Measurements from ENCODE around the gene DLG2. TPM values are rescaled to one million over a fixed set of nuclear protein-coding genes. Genes with fewer than 3 reads are reported as not detected.

DLG2 gene
- total and polyA plus RNA-seq, 2 of the 4 experiments (the other 2 are of a cell fraction), result 0.31 to 0.36 TPM

DNA sequence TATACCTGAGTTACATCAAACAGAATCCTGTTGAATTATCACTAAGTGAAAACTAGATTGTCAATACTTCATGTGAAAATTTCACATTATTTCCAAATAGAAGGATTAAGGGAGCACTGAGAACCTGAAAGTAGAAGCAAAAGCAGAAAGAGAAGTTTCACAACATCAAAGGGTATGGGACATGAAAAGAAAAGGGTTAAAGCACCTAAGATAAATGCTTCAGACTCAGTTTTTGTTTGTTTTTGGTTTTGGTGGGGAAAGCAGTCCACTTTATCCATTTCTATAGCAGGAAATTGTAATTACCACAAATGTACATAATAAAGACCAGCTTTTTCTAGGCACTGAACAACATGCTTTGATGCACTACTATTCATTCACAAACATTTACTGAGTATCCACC is 1271.2 kb downstream of the DLG2 start:
- dilution Hi-C loops (cut with HindIII; ENCODE audit: low sequenced_read_pairs, unreplicated experiment), result no loop called here

More for the DNA sequence above, 1271.2 kb downstream of the DLG2 start:
- no peak overlapping the region for H4K8ac ChIP-seq (ENCODE audit: low read depth in 2 of 2, low read length in 2 of 2)
- intact Hi-C loops (cut with micrococcal nuclease), result no loop called here
- H3K56ac ChIP-seq (ENCODE audit: extremely low read depth, insufficient read depth, low read length), result no peak overlapping the region
- no peaks in the 10 kb centered on the region for H3K79me1 ChIP-seq (ENCODE audit: low read depth in 1 of 2, low read length in 2 of 2)
- H3K4me1 ChIP-seq (ENCODE audit: control insufficient read depth, insufficient read depth, low read length), result no peaks in the 10 kb centered on the region
- no peak overlapping the region for H3K4ac ChIP-seq (ENCODE audit: low read depth, low read length)
- no peak overlapping the region for H2BK15ac ChIP-seq (ENCODE audit: low read depth, low read length)
- H4K5ac ChIP-seq (ENCODE audit: low read depth, low read length), result no peak overlapping the region
- POLR2A ChIA-PET (ENCODE audit: unreplicated experiment), result no interaction called here
- H4K91ac ChIP-seq (ENCODE audit: insufficient read depth, low read depth, low read length), result no peak overlapping the region
- no peaks in the 10 kb centered on the region for H3K36me3 ChIP-seq (ENCODE audit: control insufficient read depth, insufficient read depth, low read length)
- no peaks in the 10 kb centered on the region for H3K9me3 ChIP-seq (ENCODE audit: control insufficient read depth, insufficient read depth, low read length)
- H3K14ac ChIP-seq (replicated peaks; ENCODE audit: low read depth, low read length), result no peak overlapping the region
- TF ChIP-seq POLR2A (IDR thresholded peaks at IDR 0.05; ENCODE audit: low read depth, low read length) (no peak), CEBPB (IDR thresholded peaks at IDR 0.05; ENCODE audit: low read depth, low read length) (no peak), BHLHE40 (IDR thresholded peaks at IDR 0.05; ENCODE audit: low read depth, low read length) (no peak), MXI1 (IDR thresholded peaks at IDR 0.05; ENCODE audit: borderline replicate concordance, low read depth, low read length) (no peak), MAFK (IDR thresholded peaks at IDR 0.05; ENCODE audit: low read depth, low read length) (no peak), RCOR1 (IDR thresholded peaks at IDR 0.05; ENCODE audit: insufficient replicate concordance, low read length) (no peak), RFX5 (IDR thresholded peaks at IDR 0.05; ENCODE audit: low read depth, low read length) (no peak), FOS (IDR thresholded peaks at IDR 0.05; ENCODE audit: low read depth, low read length) (no peak), RAD21 (IDR thresholded peaks at IDR 0.05; ENCODE audit: low read length) (no peak), MAZ (IDR thresholded peaks at IDR 0.05; ENCODE audit: borderline replicate concordance, low read depth, low read length) (no peak), SMC3 (IDR thresholded peaks at IDR 0.05; ENCODE audit: low read depth, low read length) (no peak)
- TF ChIP-seq, protein P1, sequence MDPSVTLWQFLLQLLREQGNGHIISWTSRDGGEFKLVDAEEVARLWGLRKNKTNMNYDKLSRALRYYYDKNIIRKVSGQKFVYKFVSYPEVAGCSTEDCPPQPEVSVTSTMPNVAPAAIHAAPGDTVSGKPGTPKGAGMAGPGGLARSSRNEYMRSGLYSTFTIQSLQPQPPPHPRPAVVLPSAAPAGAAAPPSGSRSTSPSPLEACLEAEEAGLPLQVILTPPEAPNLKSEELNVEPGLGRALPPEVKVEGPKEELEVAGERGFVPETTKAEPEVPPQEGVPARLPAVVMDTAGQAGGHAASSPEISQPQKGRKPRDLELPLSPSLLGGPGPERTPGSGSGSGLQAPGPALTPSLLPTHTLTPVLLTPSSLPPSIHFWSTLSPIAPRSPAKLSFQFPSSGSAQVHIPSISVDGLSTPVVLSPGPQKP (IDR thresholded peaks at IDR 0.05; ENCODE audit: borderline replicate concordance, low read depth, low read length), result no peak
- TF ChIP-seq, protein P2, sequence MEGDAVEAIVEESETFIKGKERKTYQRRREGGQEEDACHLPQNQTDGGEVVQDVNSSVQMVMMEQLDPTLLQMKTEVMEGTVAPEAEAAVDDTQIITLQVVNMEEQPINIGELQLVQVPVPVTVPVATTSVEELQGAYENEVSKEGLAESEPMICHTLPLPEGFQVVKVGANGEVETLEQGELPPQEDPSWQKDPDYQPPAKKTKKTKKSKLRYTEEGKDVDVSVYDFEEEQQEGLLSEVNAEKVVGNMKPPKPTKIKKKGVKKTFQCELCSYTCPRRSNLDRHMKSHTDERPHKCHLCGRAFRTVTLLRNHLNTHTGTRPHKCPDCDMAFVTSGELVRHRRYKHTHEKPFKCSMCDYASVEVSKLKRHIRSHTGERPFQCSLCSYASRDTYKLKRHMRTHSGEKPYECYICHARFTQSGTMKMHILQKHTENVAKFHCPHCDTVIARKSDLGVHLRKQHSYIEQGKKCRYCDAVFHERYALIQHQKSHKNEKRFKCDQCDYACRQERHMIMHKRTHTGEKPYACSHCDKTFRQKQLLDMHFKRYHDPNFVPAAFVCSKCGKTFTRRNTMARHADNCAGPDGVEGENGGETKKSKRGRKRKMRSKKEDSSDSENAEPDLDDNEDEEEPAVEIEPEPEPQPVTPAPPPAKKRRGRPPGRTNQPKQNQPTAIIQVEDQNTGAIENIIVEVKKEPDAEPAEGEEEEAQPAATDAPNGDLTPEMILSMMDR (conservative IDR thresholded peaks at IDR 0.05; ENCODE audit: low read depth, low read length), result no peak
- TF ChIP-seq, protein P3, sequence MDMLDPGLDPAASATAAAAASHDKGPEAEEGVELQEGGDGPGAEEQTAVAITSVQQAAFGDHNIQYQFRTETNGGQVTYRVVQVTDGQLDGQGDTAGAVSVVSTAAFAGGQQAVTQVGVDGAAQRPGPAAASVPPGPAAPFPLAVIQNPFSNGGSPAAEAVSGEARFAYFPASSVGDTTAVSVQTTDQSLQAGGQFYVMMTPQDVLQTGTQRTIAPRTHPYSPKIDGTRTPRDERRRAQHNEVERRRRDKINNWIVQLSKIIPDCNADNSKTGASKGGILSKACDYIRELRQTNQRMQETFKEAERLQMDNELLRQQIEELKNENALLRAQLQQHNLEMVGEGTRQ (IDR thresholded peaks at IDR 0.05; ENCODE audit: low read depth, low read length), result no peak
- ATAC-seq (ENCODE audit: low read depth) (no peak), DNase-seq (no peak)
- no peak overlapping the region for H2BK5ac ChIP-seq (ENCODE audit: low read depth, low read length, poor library complexity, severe bottlenecking)
- no peak overlapping the region for H2AFZ ChIP-seq (replicated peaks; ENCODE audit: low read length, poor library complexity)
- no TSS peak for BruUV-seq (replicated peaks)
- no peak overlapping the region for H3K9ac ChIP-seq (ENCODE audit: low read depth, low read length)
- H2BK20ac ChIP-seq (ENCODE audit: low read depth, low read length), result no peak overlapping the region
- H3K27me3 ChIP-seq (ENCODE audit: control insufficient read depth, insufficient read depth, low read length), result no peaks in the 10 kb centered on the region
- H2BK120ac ChIP-seq (ENCODE audit: low read depth, low read length), result no peak overlapping the region
- H3K23ac ChIP-seq (ENCODE audit: low read depth, low read length), result no peak overlapping the region
- no peak overlapping the region for H3K18ac ChIP-seq (ENCODE audit: low read depth, low read length)
- no peak overlapping the region for H3K4me3 ChIP-seq (ENCODE audit: insufficient read depth, low read depth, low read length)
- no peak overlapping the region for H2AK9ac ChIP-seq (replicated peaks; ENCODE audit: low read depth, low read length, poor library complexity)
- CTCF ChIA-PET, result no interaction called here
- H3K27ac ChIP-seq (ENCODE audit: insufficient read depth, low read length), result no peak overlapping the region
- in situ Hi-C loops (cut with MboI; ENCODE audit: low sequenced_read_pairs), result no loop called here
- no peaks in the 10 kb centered on the region for H3K9me1 ChIP-seq (ENCODE audit: insufficient read depth, low read length)
- no peaks in the 10 kb centered on the region for H4K20me1 ChIP-seq (ENCODE audit: insufficient read depth, low read length)
- H3K4me2 ChIP-seq (ENCODE audit: low read depth, low read length), result no peak overlapping the region
- no peak overlapping the region for H2AK5ac ChIP-seq (ENCODE audit: low read depth, low read length)

Measured in IMR-90 (cell line).